NCI-H460 (cell line): ENCODE data around the gene ARHGAP6. TPM values are rescaled to one million over a fixed set of nuclear protein-coding genes. Genes with fewer than 3 reads are reported as not detected.
"Not testable (repeated sequence)": the region's sequence is repeated elsewhere in the genome, so short reads cannot be mapped to it uniquely, and the experiment has no call there.

ENCODE experiments used
- DNase-seq: peaks from one replicate; pipeline ENCODE4 v3.0.0-alpha.2; 2016; ENCODE audit warnings: low read depth; ENCODE audit errors: extremely low read depth
- total RNA-seq: library from RNA; depleted of rRNA; stranded (reverse); fragments of >200 nt; shearing (Covaris generic); gene quantifications from 2 replicates; pipeline ENCODE4 v1.2.3, GENCODE V29; 2014

Gene ARHGAP6
- total RNA-seq, 1 experiment from 2014 or later: 0.07 TPM

DNA sequence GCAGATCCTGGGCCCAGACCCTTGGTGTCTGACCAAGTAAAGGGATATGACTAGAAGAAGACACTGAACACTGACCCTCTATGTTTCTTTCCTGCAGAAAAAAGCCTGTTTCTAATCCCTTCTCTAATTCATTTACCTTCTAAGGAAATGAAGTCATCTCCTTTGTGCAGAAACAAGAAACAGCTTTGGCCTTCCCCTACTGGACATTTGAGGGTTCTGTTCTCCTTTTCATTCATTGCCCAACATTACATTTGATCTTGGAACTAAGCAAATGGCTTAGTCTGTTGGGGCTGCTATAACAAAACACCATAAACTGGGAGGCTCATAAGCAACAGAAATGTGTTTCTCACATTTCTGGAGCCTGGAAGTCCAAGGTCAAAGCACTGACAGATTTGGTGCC is 534.6 kb downstream of the ARHGAP6 start:
- DNase-seq: no peak

- no peak for DNase-seq
These were observed 535.6 kb downstream of the ARHGAP6 start for GRCh38 chrX:11130136-11130535.

GRCh38 chrX:11129534-11130105 is 536.1 kb downstream of the ARHGAP6 start:
- no peak for DNase-seq

- no peak for DNase-seq
These were observed 540.7 kb downstream of the ARHGAP6 start for GRCh38 chrX:11125060-11125459.

DNA sequence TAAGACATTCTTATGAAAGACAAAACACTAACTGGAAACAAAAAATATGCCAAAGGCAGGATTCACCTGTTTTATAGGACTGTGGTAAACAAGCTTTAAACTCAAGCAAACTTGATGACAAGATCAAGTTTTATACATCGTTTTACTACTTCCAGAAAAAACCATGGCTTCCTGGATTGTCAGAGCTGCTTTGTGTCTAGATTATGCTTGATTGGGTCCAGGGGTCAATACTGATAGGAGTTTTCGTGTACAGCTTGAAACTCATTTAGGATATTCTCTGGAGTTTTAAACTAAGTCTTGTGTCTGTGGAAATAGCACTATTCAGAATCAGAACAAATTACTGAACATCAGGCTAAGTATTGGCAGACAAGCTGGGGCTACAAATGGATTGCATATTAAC is 541.6 kb downstream of the ARHGAP6 start:
- DNase-seq: no peak

GRCh38 chrX:11123087-11123486 is 542.6 kb downstream of the ARHGAP6 start:
- DNase-seq: not testable (repeated sequence)

- DNase-seq: no peak
These were observed 546.3 kb downstream of the ARHGAP6 start for GRCh38 chrX:11119313-11119943.

DNA sequence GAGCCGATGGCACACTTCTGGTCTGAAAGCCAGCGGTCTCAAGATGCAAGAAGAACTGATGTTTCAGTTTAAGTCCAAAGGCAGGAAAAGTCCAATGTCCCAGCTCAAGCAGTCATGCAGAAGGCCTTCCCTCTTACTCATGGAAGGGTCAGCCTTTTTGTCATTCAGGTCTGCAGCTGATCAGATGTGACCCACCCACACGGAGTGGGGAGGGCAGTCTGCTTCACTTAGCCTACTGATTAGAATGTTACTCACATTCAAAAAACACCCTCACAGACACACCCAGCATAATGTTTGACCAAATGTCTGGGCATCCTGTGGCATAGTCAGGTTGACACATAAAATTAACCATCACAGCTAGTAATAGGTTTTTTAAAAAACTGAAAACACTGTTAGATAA is 548.0 kb downstream of the ARHGAP6 start:
- no peak for DNase-seq

- DNase-seq: no peak
These were observed 552.0 kb downstream of the ARHGAP6 start for GRCh38 chrX:11113731-11114130.

- DNase-seq: no peak
These were observed 553.8 kb downstream of the ARHGAP6 start for GRCh38 chrX:11111947-11112346.

GRCh38 chrX:11111037-11111851 is 554.5 kb downstream of the ARHGAP6 start, which contains the start of gene HCCS:
Gene HCCS, plus strand, starts transcription at chrX:11111332. Its CDS starts 729 bp downstream, at chrX:11112061.
- DNase-seq: peak; percentile 82

DNA sequence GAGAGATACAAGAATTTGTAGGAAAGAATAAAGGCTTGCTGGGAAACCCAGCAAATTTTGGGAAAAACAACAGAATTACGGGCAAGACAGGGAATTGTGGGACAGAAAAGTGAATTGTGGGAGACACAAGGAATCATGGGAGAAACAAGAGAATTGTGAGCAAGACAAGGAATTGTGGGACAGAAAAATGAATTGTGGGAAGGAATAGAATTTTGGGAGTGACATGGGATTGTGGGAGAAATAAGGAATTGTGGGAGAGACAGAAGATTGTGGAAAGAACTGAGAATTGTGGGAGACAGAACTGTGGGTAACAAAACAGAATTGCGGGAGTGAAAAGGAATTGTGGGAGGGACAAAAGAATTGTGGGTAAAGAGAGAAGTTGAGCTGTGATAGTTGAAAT is 555.8 kb downstream of the ARHGAP6 start:
- DNase-seq: no peak

DNA sequence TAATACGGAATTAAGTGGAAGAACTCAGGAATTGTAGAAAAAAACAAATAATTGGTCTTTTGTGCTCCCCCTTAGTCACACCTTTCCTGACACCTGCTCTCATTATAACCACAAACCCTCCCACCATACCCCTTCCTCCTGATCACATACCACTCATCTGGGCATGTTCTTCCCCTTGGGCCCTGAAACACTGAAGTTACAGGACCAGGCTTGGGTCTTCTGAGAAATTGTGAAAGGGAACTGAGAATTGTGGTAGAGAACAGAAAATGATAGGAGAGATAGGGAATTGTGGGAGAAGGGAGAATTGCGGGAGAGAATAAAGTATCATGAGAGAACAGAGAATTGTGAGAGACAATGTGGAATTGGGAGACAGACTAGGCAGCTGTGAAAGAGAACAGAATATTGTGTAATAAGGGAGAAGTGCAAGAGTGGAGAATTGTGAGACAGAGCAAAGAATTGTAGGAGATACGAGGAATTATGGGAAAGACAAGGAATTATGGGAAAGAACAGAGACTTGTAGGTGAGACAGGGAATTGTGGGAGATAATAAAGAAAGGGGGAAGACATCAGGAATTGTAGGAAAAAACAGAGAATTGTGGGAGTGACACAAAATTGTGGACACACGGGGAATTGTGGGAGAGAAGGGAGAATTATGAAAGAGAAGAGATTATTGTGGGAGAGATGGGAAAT is 557.3 kb downstream of the ARHGAP6 start:
- no peak for DNase-seq

DNA sequence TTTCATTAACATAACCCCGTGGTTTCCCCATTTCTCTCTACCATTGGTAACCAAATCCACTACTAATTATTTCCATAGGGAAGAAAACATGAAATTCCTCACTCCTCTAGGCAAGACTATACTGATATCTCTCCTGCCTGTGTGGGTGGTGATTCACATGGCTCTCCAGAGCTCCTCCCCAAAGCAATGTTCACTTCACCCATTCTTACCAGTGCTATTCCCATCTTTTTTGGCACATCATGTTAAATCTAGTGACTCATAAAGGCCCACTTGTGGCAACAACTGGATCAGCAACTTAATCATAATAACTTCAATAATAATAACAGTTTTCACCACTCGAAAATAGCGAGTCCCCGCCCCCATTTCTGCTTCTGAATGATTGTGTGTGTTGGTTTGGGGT is 560.6 kb downstream of the ARHGAP6 start:
- DNase-seq: no peak

DNA sequence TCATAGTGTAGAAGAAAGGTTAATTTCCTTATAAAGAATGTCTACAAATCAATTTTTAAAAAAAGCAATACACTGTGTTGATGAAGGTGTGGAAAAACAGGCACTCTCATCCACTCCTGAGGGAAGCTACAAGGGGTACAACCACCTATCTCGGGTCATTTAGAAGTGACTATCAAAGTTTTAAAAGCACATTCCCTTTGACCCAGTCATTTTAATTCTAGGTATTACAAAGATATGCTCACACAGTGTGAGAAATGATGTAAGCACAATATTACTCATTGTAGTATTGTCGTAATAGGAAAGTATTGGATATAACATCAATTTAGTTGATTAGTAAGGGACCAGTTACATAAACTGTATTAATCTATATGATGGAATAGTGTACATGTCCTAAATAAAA is 562.0 kb downstream of the ARHGAP6 start:
- DNase-seq: no peak

DNA sequence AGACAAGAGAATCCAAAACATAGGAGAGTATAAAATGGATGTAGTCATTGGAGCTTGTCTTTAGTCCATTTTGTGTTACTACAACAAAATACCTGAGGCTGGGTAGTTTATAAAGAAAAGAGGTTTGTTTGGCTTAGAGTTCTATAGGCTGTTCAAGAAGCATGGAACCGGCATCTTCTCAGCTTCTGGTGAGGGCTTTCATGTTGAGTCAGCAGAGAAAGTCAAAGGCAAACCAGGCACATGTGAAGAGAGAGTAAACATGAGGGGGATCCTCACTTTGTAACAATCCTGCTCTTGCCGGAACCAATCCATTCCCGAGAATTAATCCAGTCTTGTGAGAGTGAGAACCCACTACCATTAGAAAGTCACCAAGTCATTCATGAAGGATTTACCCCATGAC is 562.7 kb downstream of the ARHGAP6 start:
- DNase-seq: no peak

GRCh38 chrX:11100281-11101035 is 565.3 kb downstream of the ARHGAP6 start:
- DNase-seq: peak; percentile 47

DNA sequence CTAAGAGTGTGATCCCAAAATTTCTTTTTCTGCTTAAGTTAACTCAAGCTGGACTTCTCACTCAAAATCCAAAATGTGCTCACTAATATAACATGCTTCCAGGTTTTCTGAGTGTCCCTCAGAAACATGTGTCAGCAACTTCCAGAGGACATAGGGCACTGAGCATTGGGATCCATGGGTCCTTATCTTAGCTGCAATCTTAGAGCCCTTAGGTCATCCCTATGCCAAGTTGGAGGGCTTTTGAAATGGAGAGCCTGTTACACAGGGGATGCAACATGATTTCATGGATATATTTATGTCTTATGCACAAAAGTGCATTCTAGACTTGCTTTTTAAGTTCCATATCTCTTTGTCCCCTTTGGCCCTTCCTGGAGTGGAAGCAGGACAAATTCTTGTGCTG is 566.3 kb downstream of the ARHGAP6 start:
- DNase-seq: no peak

GRCh38 chrX:11097933-11098332 is 567.8 kb downstream of the ARHGAP6 start:
- DNase-seq: no peak

GRCh38 chrX:11089802-11090201 is 575.9 kb downstream of the ARHGAP6 start:
- no peak for DNase-seq
